H9 (cell line): Measurements from ENCODE around the gene BBS12. TPM values are rescaled to one million over a fixed set of nuclear protein-coding genes. Genes with fewer than 3 reads are reported as not detected.

Source experiments
- DNase-seq: peaks from one replicate; pipeline ENCODE4 v3.0.0-alpha.2; 2017
- H2AFZ ChIP-seq: one replicate; pipeline ENCODE4 v1.6.1; 2013; ENCODE audit warnings: mild to moderate bottlenecking, low read length, control low read depth, moderate library complexity
- H2AK5ac ChIP-seq: 2 replicates; pipeline ENCODE4 v1.6.1; 2013; ENCODE audit warnings: low read length, control low read depth, mixed read lengths; ENCODE audit not compliant: insufficient read length
- H2BK120ac ChIP-seq: one replicate; pipeline ENCODE4 v1.6.1; 2013; ENCODE audit warnings: low read depth, mild to moderate bottlenecking, low read length, control low read depth, inconsistent platforms; ENCODE audit not compliant: poor library complexity, severe bottlenecking
- H2BK12ac ChIP-seq: 2 replicates; pipeline ENCODE4 v1.6.1; 2013; ENCODE audit warnings: low read length, control low read depth, mixed read lengths, low read depth; ENCODE audit not compliant: insufficient read length
- H2BK15ac ChIP-seq: 2 replicates; pipeline ENCODE4 v1.6.1; 2013; ENCODE audit warnings: low read depth, low read length, control low read depth
- H2BK20ac ChIP-seq: one replicate; pipeline ENCODE4 v1.6.1; 2013; ENCODE audit warnings: low read depth, mild to moderate bottlenecking, low read length, control low read depth, inconsistent platforms; ENCODE audit not compliant: poor library complexity, severe bottlenecking
- H2BK5ac ChIP-seq: 2 replicates; pipeline ENCODE4 v1.6.1; 2013; ENCODE audit warnings: low read length, control low read depth, mixed read lengths; ENCODE audit not compliant: insufficient read length
- H3K14ac ChIP-seq: 2 replicates; pipeline ENCODE4 v1.6.1; 2013; ENCODE audit warnings: low read length, control low read depth; ENCODE audit not compliant: insufficient read depth
- H3K18ac ChIP-seq: 2 replicates; pipeline ENCODE4 v1.6.1; 2013; ENCODE audit warnings: low read depth, mild to moderate bottlenecking, mixed read lengths, low read length, control low read depth; ENCODE audit not compliant: insufficient read length
- H3K23ac ChIP-seq: 2 replicates; pipeline ENCODE4 v1.6.1; 2013; ENCODE audit warnings: low read length, control low read depth, mixed read lengths, low read depth; ENCODE audit not compliant: insufficient read length
- H3K23me2 ChIP-seq: 2 replicates; pipeline ENCODE4 v1.6.1; 2013; ENCODE audit warnings: low read depth, mild to moderate bottlenecking, mixed read lengths, low read length, control low read depth; ENCODE audit not compliant: insufficient read length, poor library complexity, severe bottlenecking
- H3K27ac ChIP-seq: 2 replicates; pipeline ENCODE4 v1.5.1; 2013; ENCODE audit warnings: low read length, control low read depth, mixed read lengths, low read depth; ENCODE audit not compliant: insufficient read length
- H3K27me3 ChIP-seq: 2 replicates; pipeline ENCODE4 v1.6.1; 2013; ENCODE audit warnings: low read length, control low read depth, inconsistent platforms; ENCODE audit not compliant: insufficient read depth
- H3K4ac ChIP-seq: 2 replicates; pipeline ENCODE4 v1.6.1; 2013; ENCODE audit warnings: low read depth, mild to moderate bottlenecking, control low read depth, inconsistent platforms, low read length, moderate library complexity
- H3K4me1 ChIP-seq: 2 replicates; pipeline ENCODE4 v1.6.1; 2013; ENCODE audit warnings: low read length, control low read depth, inconsistent platforms; ENCODE audit not compliant: insufficient read depth
- H3K4me2 ChIP-seq: 2 replicates; pipeline ENCODE4 v1.6.1; 2013; ENCODE audit warnings: low read length, control low read depth, mixed read lengths; ENCODE audit not compliant: insufficient read length, insufficient read depth
- H3K56ac ChIP-seq: 2 replicates; pipeline ENCODE4 v1.6.1; 2013; ENCODE audit warnings: low read depth, mild to moderate bottlenecking, mixed read lengths, low read length, control low read depth; ENCODE audit not compliant: insufficient read length
- H3K79me1 ChIP-seq: 2 replicates; pipeline ENCODE4 v1.6.1; 2013; ENCODE audit warnings: low read depth, mild to moderate bottlenecking, moderate library complexity, low read length, control low read depth, inconsistent platforms; ENCODE audit not compliant: insufficient read depth, poor library complexity, severe bottlenecking
- H3K79me2 ChIP-seq: 2 replicates; pipeline ENCODE4 v1.6.1; 2013; ENCODE audit warnings: low read length, control low read depth, inconsistent platforms; ENCODE audit not compliant: insufficient read depth
- H3K9ac ChIP-seq: 2 replicates; pipeline ENCODE4 v1.6.1; 2013; ENCODE audit warnings: low read length, control low read depth, mixed read lengths; ENCODE audit not compliant: insufficient read length; ENCODE audit errors: extremely low read depth
- H3K9me3 ChIP-seq: one replicate; pipeline ENCODE4 v1.6.1; 2013; ENCODE audit warnings: low read depth, low read length, inconsistent platforms; ENCODE audit not compliant: control insufficient read depth
- H3T11ph ChIP-seq: one replicate; pipeline ENCODE4 v1.6.1; 2013; ENCODE audit warnings: mild to moderate bottlenecking, low read length, control low read depth, inconsistent platforms
- H4K20me1 ChIP-seq: one replicate; pipeline ENCODE4 v1.6.1; 2013; ENCODE audit not compliant: control insufficient read depth, insufficient read length, insufficient read depth
- H4K5ac ChIP-seq: 2 replicates; pipeline ENCODE4 v1.6.1; 2013; ENCODE audit warnings: low read depth, mild to moderate bottlenecking, mixed read lengths, low read length, control low read depth; ENCODE audit not compliant: insufficient read length
- H4K8ac ChIP-seq: replicated peaks from 2 replicates; pipeline ENCODE4 v1.6.1; 2013; ENCODE audit warnings: low read length, control low read depth, mixed read lengths, low read depth; ENCODE audit not compliant: insufficient read length
- H4K91ac ChIP-seq: 2 replicates; pipeline ENCODE4 v1.6.1; 2013; ENCODE audit warnings: low read depth, mild to moderate bottlenecking, moderate library complexity, mixed read lengths, low read length, control low read depth; ENCODE audit not compliant: insufficient read length
- H3K27ac Mint-ChIP-seq, 3 experiments: 2 replicates in 2 of 3; 3 replicates in 1 of 3; pipeline ENCODE4 v1.8.0; 2020 to 2021; ENCODE audit warnings: mixed read lengths in 3 of 3, mild to moderate bottlenecking in 1 of 3, moderate library complexity in 1 of 3
- H3K27me3 Mint-ChIP-seq: 2 replicates; pipeline ENCODE4 v1.8.0; 2021; ENCODE audit warnings: low read depth, mild to moderate bottlenecking, moderate library complexity, mixed read lengths
- H3K36me3 Mint-ChIP-seq, 3 experiments: 2 replicates in 2 of 3; 3 replicates in 1 of 3; pipeline ENCODE4 v1.8.0; 2020 to 2021; ENCODE audit warnings: low read depth in 3 of 3, mixed read lengths in 3 of 3; ENCODE audit not compliant: insufficient read depth in 1 of 3
- H3K4me1 Mint-ChIP-seq, 2 experiments: 2 replicates each; pipeline ENCODE4 v1.8.0; 2020; ENCODE audit warnings: mixed read lengths in 2 of 2
- H3K4me3 Mint-ChIP-seq, 2 experiments: 2 replicates in 1 of 2; 3 replicates in 1 of 2; pipeline ENCODE4 v1.8.0; 2020 to 2021; ENCODE audit warnings: mild to moderate bottlenecking in 2 of 2, mixed read lengths in 2 of 2, moderate library complexity in 1 of 2
- H3K9me3 Mint-ChIP-seq, 2 experiments: 2 replicates in 1 of 2; 3 replicates in 1 of 2; pipeline ENCODE4 v1.8.0; 2020; ENCODE audit warnings: mild to moderate bottlenecking in 2 of 2, mixed read lengths in 2 of 2, moderate library complexity in 1 of 2
- CTCF ChIP-seq: fragments of 200-600 bp; sonication (generic); conservative IDR thresholded peaks from 3 replicates; pipeline ENCODE4 v1.8.0; 2021; ENCODE audit warnings: antibody characterized with exemption, mild to moderate bottlenecking
- WGBS: extraction: QIAGEN DNeasy Blood & Tissue Kit; methylation state at CpG from one replicate; pipeline ENCODE4 v1.1.7; 2013; ENCODE audit warnings: missing lambda C conversion rate, low lambda C conversion rate, mixed read lengths; ENCODE audit not compliant: insufficient read length; ENCODE audit errors: extremely low coverage; 5-methylcytosine and 5-hydroxymethylcytosine counted together
- total RNA-seq: library from RNA; stranded (reverse); gene quantifications from 2 replicates; pipeline ENCODE4 v1.2.1, GENCODE V29; 2021

Gene BBS12
- total RNA-seq, 1 experiment from 2014 or later, result 1.2 TPM

- no peak overlapping the region for H3K18ac ChIP-seq
- TF ChIP-seq CTCF, result no peak
- no peak overlapping the region for H3K4me2 ChIP-seq
- H4K91ac ChIP-seq, result no peak overlapping the region
- H4K20me1 ChIP-seq, result no peaks in the 10 kb centered on the region
- H3K9me3 Mint-ChIP-seq, result no peaks in the 10 kb centered on the region; a peak in 1 of 5 replicates
- H3K27me3 Mint-ChIP-seq, result peaks cover 4% of the 10 kb centered on the region; the same call in 1 of the 2 replicates
- H2BK15ac ChIP-seq, result no peak overlapping the region
- no peak overlapping the region for H2BK5ac ChIP-seq
- no peak overlapping the region for H3K4ac ChIP-seq
- H3K23ac ChIP-seq, result no peak overlapping the region
- H3T11ph ChIP-seq, result no peak overlapping the region
- no peaks in the 10 kb centered on the region for H3K9me3 ChIP-seq
- no peak overlapping the region for H2AK5ac ChIP-seq
- H3K27ac Mint-ChIP-seq, result no peak overlapping the region
- no peak overlapping the region for H2BK12ac ChIP-seq
- no peak overlapping the region for H3K9ac ChIP-seq
- H3K79me2 ChIP-seq, result no peaks in the 10 kb centered on the region
- H2AFZ ChIP-seq, result no peak overlapping the region
- H4K8ac ChIP-seq, result no peak overlapping the region
- H3K79me1 ChIP-seq, result no peaks in the 10 kb centered on the region
- H3K36me3 Mint-ChIP-seq, result no peaks in the 10 kb centered on the region
- H3K4me1 Mint-ChIP-seq, result no peaks in the 10 kb centered on the region
- H3K4me1 ChIP-seq, result no peaks in the 10 kb centered on the region
- H3K23me2 ChIP-seq, result no peaks in the 10 kb centered on the region
- H3K27ac ChIP-seq, result no peak overlapping the region
- DNase-seq, result no peak
- H2BK120ac ChIP-seq, result no peak overlapping the region
- no CpG with 5 or more reads among the region's 1 CpG for WGBS
- no peak overlapping the region for H3K14ac ChIP-seq
- H3K56ac ChIP-seq, result no peak overlapping the region
- no peak overlapping the region for H4K5ac ChIP-seq
- no peak overlapping the region for H2BK20ac ChIP-seq
- no peak overlapping the region for H3K4me3 Mint-ChIP-seq
- no peaks in the 10 kb centered on the region for H3K27me3 ChIP-seq
Observed at GRCh38 chr4:122722256-122722655, 10.2 kb upstream of the BBS12 start.
